ENCODE data around the gene ARHGAP27. TPM values are rescaled to one million over a fixed set of nuclear protein-coding genes. Genes with fewer than 3 reads are reported as not detected.
A peak's percentile ranks its signal among the peaks of the same experiment; 100 is the strongest.
"Not testable (repeated sequence)": the region's sequence is repeated elsewhere in the genome, so short reads cannot be mapped to it uniquely, and the experiment has no call there.

ARHGAP27 gene
- total and polyA plus RNA-seq, 9 of the 15 experiments (the other 6 are each of a cell fraction or from before 2014, with no cell fraction given), result 0.04 to 4.6 (median 2.1) TPM

GRCh38 chr17:45444856-45445820 is 12.5 kb upstream of the ARHGAP27 start:
- H3K9me3 ChIP-seq (replicated peaks; ENCODE audit: control insufficient read depth, insufficient read depth, low read depth, low read length); POLR2A ChIA-PET; H3K4me2 ChIP-seq (ENCODE audit: insufficient read depth, low read length); H3K9ac ChIP-seq (ENCODE audit: insufficient read depth in 1 of 2, low read depth in 2 of 2, low read length in 2 of 2); BruUV-seq (replicated peaks); H3K36me3 ChIP-seq (ENCODE audit: control insufficient read depth, insufficient read depth, low read length); H2AFZ ChIP-seq (ENCODE audit: low read depth, low read length); H3K9me1 ChIP-seq (ENCODE audit: control insufficient read depth, insufficient read depth, low read length); H3K27ac ChIP-seq (ENCODE audit: extremely low read depth, low read depth, low read length); DNase-seq (ENCODE audit: extremely low read depth in 1 of 4, low spot score in 3 of 4); H3K4me3 ChIP-seq; H3K79me2 ChIP-seq (ENCODE audit: control insufficient read depth, insufficient read depth, low read length); H3K27me3 ChIP-seq (ENCODE audit: control insufficient read depth in 2 of 2, insufficient read depth in 2 of 2, low read length in 2 of 2); ATAC-seq; intact Hi-C loops (cut with micrococcal nuclease); CTCF ChIA-PET (ENCODE audit: low intra/inter-chr PET ratio); H4K20me1 ChIP-seq (replicated peaks; ENCODE audit: control insufficient read depth, insufficient read depth, low read length); H3K4me1 ChIP-seq (replicated peaks in 1 of 2; ENCODE audit: control insufficient read depth in 2 of 2, insufficient read depth in 2 of 2, low read length in 2 of 2): not testable (repeated sequence)
- 93% methylated on average over 17 of the region's 21 CpGs for WGBS (ENCODE audit: insufficient coverage, low coverage, missing lambda C conversion rate)
- in situ Hi-C loops (cut with MboI), result loop anchor here (25.0 kb wide), 1 partner anchor 1067 kb away; the partner anchor contains the start of gene LRRC37A2
- FAIRE-seq, result peak; percentile 55

- H3K27me3 ChIP-seq (ENCODE audit: control insufficient read depth in 2 of 2, insufficient read depth in 2 of 2, low read length in 2 of 2); POLR2A ChIA-PET; H3K4me2 ChIP-seq (ENCODE audit: insufficient read depth, low read length); FAIRE-seq; H3K9ac ChIP-seq (ENCODE audit: insufficient read depth in 1 of 2, low read depth in 2 of 2, low read length in 2 of 2); CTCF ChIA-PET (ENCODE audit: low intra/inter-chr PET ratio); H3K27ac ChIP-seq (ENCODE audit: extremely low read depth, low read depth, low read length); H2AFZ ChIP-seq (ENCODE audit: low read depth, low read length); H3K36me3 ChIP-seq (ENCODE audit: control insufficient read depth, insufficient read depth, low read length); H4K20me1 ChIP-seq (replicated peaks; ENCODE audit: control insufficient read depth, insufficient read depth, low read length); BruUV-seq (replicated peaks); DNase-seq (ENCODE audit: extremely low read depth in 1 of 4, low spot score in 3 of 4); H3K9me3 ChIP-seq (replicated peaks; ENCODE audit: control insufficient read depth, insufficient read depth, low read depth, low read length); H3K4me3 ChIP-seq; H3K9me1 ChIP-seq (ENCODE audit: control insufficient read depth, insufficient read depth, low read length); H3K4me1 ChIP-seq (replicated peaks in 1 of 2; ENCODE audit: control insufficient read depth in 2 of 2, insufficient read depth in 2 of 2, low read length in 2 of 2); H3K79me2 ChIP-seq (ENCODE audit: control insufficient read depth, insufficient read depth, low read length); intact Hi-C loops (cut with micrococcal nuclease); ATAC-seq: not testable (repeated sequence)
- WGBS (ENCODE audit: insufficient coverage, low coverage, missing lambda C conversion rate), result 86% methylated on average over 7 of the region's 10 CpGs
- in situ Hi-C loops (cut with MboI), result loop anchor here (25.0 kb wide), 1 partner anchor 1068 kb away; the partner anchor contains the start of gene LRRC37A2
Observed at GRCh38 chr17:45444301-45444700, 11.6 kb upstream of the ARHGAP27 start.

GRCh38 chr17:45443371-45444260 is 10.9 kb upstream of the ARHGAP27 start:
- intact Hi-C loops (cut with micrococcal nuclease); H3K9me1 ChIP-seq (ENCODE audit: control insufficient read depth, insufficient read depth, low read length); H3K4me3 ChIP-seq; H2AFZ ChIP-seq (ENCODE audit: low read depth, low read length); DNase-seq (ENCODE audit: extremely low read depth in 1 of 4, low spot score in 3 of 4); BruUV-seq (replicated peaks); H3K79me2 ChIP-seq (ENCODE audit: control insufficient read depth, insufficient read depth, low read length); H3K9ac ChIP-seq (ENCODE audit: insufficient read depth in 1 of 2, low read depth in 2 of 2, low read length in 2 of 2); H3K4me1 ChIP-seq (replicated peaks in 1 of 2; ENCODE audit: control insufficient read depth in 2 of 2, insufficient read depth in 2 of 2, low read length in 2 of 2); CTCF ChIA-PET (ENCODE audit: low intra/inter-chr PET ratio); H3K4me2 ChIP-seq (ENCODE audit: insufficient read depth, low read length); ATAC-seq; POLR2A ChIA-PET; H3K27ac ChIP-seq (ENCODE audit: extremely low read depth, low read depth, low read length); H3K9me3 ChIP-seq (replicated peaks; ENCODE audit: control insufficient read depth, insufficient read depth, low read depth, low read length); H4K20me1 ChIP-seq (replicated peaks; ENCODE audit: control insufficient read depth, insufficient read depth, low read length); FAIRE-seq; H3K36me3 ChIP-seq (ENCODE audit: control insufficient read depth, insufficient read depth, low read length); H3K27me3 ChIP-seq (ENCODE audit: control insufficient read depth in 2 of 2, insufficient read depth in 2 of 2, low read length in 2 of 2): not testable (repeated sequence)
- in situ Hi-C loops (cut with MboI), result loop anchor here (25.0 kb wide), 1 partner anchor 1069 kb away; the partner anchor contains the start of gene LRRC37A2
- 68% methylated on average over 6 of the region's 10 CpGs for WGBS (ENCODE audit: insufficient coverage, low coverage, missing lambda C conversion rate)
